ENCODE data around the gene FAM216B.
"Not testable (repeated sequence)": the region's sequence is repeated elsewhere in the genome, so short reads cannot be mapped to it uniquely, and the experiment has no call there.

Gene FAM216B

GRCh38 chr13:42781352-42781751 is at the start of gene FAM216B:
TSS of gene FAM216B (plus strand) at chr13:42781584. CDS start at chr13:42784068, 2,484 bp downstream.
- no peak for DNase-seq

- no peak for DNase-seq
These were observed 49.3 kb upstream of the FAM216B start for GRCh38 chr13:42732073-42732472.

DNA sequence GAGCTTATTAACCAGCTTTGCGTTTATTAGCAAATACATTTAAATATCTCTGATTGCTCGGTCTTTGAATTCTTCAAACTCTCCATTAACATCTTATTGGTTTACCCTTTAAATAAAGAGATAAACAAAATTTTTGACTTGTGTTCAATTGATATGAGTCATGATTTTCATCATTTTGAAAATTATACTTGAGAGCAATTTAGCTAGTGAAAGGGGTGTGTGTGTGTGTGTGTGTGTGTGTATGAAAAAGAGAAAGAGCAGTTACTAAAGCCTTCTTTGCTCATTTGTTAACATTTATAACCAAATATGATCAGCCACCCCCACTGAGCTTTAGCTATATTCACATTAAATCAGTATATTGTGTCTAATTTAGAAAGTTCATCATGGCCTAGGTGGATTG is 48.3 kb upstream of the FAM216B start:
- DNase-seq = no peak

DNA sequence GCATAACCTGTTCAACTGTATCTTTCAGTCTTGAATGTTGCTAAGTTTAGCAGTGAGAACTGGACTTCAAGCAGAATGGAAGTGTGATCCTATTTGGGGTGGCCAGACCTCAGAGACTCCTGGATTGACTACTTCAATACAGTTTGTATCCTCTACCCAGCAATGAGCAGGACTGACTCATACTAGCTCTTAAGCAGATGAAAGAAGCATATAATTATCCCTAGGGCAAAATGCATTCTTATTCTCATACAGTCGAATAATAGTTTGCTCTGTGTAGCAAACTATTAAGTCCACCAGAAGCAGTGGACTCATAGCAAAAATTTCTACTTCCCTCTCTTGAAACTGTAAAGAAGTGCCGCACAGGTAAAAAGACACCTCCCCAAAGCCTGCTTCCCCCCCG is 46.4 kb upstream of the FAM216B start:
- DNase-seq = no peak

- no peak for DNase-seq
These were observed 40.6 kb upstream of the FAM216B start for GRCh38 chr13:42740753-42741152.

- no peak for DNase-seq
These were observed 39.5 kb upstream of the FAM216B start for GRCh38 chr13:42741914-42742313.

DNA sequence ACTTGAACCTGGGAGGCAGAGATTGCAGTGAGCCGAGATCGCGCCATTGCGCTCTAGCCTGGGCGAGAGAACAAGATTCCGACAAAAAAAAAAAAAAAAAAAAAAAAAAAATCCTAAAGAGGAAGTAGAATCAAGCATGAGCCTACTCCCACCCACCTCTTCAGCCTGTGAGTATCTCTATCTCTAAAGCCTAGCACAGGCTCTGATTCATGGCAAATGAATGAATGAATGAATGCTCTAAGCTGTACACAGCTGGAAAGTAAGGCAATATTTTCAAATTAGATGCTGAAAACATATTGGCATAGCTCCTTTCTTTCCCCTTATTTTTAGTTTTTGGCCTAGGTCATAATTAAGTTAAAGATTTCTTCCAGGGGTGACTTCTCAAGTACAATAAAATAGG is 35.7 kb upstream of the FAM216B start:
- no peak for DNase-seq

GRCh38 chr13:42746866-42747265 is 34.5 kb upstream of the FAM216B start:
- DNase-seq = no peak

DNA sequence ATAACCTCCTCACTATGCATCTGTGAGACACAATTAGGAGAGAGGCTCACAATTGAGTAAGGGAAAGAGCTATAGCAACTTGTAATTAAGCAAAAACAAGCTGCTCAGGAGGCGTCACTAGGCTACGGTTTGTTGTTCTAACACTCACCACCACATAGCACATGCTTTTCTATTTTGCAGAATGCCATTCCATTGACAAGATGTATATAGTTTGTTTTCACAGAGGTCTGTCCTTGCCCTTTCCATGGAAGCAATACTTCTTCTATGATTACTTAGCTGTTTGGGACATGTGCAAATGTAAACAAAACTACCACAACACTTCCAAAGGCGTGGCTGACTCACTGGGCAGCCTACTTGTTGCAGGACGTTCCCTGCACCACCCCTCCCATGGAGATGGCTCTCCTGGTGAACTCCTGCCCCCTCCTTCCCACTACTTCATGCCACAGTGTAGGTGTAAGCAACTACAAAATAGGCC is 33.9 kb upstream of the FAM216B start:
- no peak for DNase-seq

- DNase-seq = no peak
These were observed 30.6 kb upstream of the FAM216B start for GRCh38 chr13:42750794-42751193.

DNA sequence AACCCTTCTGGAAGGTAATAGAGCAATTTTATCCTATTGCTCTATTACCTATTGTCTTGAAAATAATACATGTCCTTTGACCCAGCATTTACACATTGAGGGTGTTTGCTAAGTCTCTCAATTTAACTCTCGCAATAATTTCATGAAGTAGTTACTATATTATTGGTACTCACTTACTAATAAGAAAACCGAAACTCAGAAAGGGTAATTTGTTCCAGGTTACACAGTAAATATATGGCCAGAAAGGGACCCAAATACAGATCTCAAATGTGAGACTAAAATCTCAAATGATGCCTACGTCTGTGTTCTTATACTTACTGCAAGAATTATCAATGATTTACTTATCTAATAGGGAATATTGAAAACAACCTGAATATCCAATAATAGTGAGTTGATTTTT is 29.7 kb upstream of the FAM216B start:
- no peak for DNase-seq

DNA sequence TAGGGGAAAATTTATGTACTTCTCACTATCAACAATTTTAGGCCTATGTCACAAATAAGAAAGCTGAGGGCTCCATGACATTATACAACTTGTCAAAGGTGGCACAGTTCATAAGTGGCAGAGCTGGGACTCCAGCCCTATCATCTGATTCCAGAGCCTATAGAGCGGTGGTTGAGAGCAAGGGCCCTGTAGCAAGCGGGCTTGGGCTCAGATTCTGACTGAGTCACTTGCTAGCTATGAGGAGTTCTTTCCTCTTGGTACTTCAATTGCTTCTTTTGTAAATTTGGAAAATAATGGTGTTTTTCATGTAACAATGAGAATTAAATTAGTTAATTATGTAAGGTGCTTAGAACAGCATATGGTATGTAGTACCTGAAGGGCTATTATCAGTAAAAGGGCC is 28.7 kb upstream of the FAM216B start:
- no peak for DNase-seq

- DNase-seq = no peak
These were observed 27.7 kb upstream of the FAM216B start for GRCh38 chr13:42753697-42754096.

DNA sequence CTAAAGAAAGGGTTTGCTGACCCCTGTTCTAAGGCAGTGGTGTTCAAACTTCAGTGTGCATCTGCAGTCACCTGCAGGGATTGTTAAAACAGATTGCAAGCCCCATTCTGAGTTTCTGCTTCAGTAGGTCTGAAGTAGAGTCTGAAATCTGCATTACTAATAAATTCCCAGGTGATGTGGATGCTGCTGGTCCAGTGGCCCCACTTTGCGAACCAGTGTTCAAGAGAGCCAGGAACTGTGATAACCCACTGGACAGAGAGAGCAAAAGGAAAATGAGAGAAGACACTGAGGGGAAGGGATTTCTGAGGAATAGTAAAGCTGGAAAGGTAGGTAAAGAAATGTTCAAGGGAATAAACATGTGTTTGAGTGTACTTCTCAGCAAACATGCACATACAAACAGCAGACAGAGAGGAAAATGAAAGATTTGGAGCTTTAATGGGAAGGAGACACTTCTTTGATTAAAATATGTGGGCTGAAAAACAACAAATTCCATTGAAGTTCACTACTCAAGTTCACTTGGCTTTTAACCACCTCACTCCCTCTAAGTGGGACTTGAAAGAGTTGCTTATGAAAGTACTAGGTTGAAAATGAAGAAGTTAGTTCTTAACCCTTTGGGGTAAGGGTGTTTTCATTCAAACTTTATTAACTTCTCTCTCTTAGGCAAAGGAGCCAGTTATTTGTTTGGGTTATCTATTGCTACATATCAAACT is 26.4 kb upstream of the FAM216B start:
- DNase-seq = no peak

DNA sequence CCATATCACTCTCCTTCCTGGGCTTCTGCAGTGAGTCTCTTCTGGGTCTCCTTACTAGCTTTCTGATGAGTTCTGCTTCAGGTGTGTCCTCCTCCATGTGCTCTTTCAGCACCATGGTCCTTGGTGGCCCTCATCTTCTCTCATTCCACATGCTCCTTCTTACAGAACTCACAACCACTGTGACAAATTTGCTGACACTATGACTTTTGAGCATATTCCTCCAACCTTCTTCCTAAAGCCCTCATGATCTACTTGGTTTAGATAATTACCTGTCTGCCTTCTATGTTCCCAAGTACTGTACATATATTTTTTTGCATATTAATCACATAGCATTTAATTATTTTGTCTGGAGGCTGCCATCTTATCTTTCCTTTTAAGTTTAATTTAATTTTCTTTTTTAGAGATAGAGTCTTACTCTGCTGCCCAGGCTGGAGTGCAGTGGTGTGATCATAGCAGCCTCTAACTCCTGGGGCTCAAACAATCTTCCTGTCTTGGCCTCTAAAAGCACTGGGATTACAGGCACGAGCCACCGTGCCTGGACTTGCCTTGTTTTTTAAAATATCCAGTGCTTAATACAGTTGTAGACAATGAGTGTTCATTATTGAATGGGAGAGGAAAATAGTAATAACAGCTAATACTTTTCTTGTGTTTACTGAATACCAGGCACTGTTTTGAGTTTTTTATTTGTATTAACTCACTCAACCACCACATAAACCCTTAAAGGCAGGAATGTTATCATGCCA is 23.5 kb upstream of the FAM216B start:
- DNase-seq = no peak

DNA sequence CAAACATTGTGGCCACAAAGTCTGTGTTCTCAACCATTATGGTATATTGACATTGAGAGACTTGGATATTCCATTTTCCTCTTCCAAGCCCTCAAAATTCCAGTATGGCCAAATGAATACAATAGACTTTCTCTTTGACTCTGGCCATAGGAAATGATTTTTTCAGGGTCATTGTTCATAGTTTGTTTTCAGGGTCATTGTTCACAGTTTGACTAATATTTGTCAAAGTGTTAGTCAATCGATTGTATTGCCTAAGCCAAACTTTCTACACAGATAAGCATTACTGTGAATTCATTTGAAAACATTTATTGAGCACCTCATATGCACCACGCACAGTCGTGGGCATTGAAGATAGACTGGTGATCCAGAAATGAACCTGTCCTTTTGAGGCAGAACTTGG is 22.9 kb upstream of the FAM216B start:
- no peak for DNase-seq

DNA sequence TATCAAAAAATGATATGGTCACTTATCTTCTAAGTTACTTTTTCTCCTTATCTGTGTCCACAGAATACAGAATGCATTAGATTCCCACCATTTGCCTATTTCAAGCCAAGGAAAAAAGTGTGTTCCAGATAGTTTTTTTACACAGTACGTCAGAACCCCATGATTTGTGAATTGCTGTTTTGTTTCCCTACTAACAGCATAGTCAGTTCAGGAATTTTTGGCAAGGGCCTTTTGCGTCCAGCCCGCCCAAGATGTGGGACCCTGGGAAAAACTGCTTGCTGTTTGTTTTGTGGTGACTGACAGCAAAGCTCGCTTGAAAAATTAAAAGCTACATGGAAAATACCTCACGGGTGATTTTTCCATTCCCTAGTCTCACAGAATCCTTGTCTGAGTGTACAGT is 20.4 kb upstream of the FAM216B start:
- DNase-seq = no peak

- DNase-seq = no peak
These were observed 19.1 kb upstream of the FAM216B start for GRCh38 chr13:42762251-42762650.

GRCh38 chr13:42762917-42763316 is 18.5 kb upstream of the FAM216B start:
- no peak for DNase-seq

DNA sequence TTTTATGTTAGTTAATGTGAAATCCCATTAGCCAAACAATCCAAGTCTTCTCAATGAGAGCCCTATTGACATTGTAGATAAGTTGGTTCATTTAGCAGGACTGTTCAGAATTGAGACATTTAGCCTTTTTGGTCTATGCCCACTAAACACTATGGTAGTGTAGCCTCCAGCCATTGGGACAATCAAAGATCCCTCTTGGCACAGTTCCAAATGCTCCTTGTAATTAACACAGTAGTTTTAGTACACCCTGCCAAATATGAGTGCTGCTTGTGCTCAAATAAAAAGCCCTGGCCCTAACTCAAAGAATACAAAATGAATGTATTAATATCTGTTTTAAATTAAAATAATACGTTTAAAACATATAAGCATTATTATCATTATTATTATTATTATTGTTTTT is 15.4 kb upstream of the FAM216B start:
- DNase-seq = no peak

DNA sequence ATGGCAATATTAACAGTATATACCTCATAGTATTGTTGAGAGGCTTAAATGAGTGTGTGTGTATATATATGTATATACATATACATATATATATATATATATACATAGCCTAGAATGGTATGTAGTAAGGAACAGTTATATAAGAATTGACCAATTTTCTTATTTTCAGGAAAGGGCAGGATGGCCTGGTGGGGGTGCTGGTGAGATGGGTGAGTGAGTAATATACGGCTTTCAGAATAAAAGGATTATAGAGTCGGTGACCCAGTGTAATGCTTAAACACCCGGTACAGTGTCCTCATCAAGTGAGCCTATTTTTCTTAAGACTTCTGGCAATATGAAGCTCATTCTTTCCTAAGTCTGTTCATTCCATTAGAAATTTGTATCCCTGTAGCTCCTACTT is 11.7 kb upstream of the FAM216B start:
- DNase-seq = no peak

GRCh38 chr13:42776558-42776957 is 4.8 kb upstream of the FAM216B start:
- not testable (repeated sequence) for DNase-seq

DNA sequence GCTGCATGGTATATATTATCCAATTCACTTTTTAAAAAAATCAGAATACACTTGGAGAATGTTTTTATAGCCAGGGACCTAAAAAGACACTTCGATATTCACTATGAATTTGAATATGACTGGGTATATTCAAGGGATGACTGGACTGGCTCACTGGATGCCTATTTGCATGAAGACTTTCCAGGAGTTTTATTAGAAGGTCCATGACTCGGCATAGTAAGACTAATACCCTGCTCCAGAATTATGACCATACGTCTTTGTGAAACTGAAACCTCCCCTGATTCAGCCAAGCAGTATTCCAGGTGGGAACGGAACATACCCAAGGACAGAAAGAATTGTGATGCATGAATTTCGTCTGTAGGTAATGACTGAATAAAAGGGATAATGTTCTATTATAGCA is 3.9 kb upstream of the FAM216B start:
- DNase-seq = no peak

DNA sequence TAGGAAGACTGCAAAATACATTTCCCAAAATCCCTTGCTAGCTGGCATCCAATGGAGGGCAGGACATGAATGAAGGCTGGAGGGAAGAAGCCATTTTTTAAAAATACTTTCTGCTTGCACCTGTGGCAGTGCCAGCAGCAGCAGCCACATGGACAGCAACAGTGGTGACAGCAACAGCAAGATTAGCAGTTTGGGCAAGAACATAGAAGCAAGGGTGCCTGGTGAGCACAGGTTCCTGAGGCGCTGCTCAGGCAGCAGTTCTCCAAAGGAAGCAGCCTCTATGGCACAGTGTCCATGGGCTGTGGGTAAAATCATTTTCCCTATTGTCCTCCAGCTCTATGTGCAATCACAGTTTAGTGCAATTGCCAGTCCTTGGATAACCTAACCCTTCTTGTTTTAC is 1.3 kb upstream of the FAM216B start:
- no peak for DNase-seq

DNA sequence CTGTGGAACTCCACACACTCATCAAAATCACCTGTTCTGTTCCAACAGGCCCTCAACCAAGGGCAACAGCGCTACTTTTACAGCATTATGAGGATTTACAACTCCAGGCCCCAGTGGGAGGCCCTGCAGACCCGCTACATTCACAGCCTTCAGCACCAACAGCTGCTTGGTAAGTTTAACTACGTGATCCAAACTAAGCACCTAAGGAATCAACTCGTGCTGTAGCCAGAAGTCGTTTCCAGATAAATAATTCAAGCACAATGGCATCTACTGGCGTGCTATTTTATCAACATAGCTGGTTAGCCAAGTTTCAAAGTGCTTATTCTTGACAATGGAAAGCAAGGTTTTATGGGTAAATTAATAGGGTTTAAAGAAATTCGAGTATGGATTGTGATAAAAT is 5.3 kb downstream of the FAM216B start:
- DNase-seq = no peak
